HUES64 (cell line): ENCODE results near the gene AHI1.

Source experiments
- H3K27ac ChIP-seq: 2 replicates; pipeline ENCODE4 v1.7.0; 2013; ENCODE audit warnings: low read depth, low read length, inconsistent platforms
- H3K27me3 ChIP-seq: 2 replicates; pipeline ENCODE4 v1.6.1; 2013; ENCODE audit warnings: mild to moderate bottlenecking, low read length; ENCODE audit not compliant: insufficient read depth
- H3K36me3 ChIP-seq: 2 replicates; pipeline ENCODE4 v1.6.1; 2013; ENCODE audit warnings: mild to moderate bottlenecking, low read length; ENCODE audit not compliant: insufficient read depth
- H3K4me1 ChIP-seq: 2 replicates; pipeline ENCODE4 v1.6.1; 2013; ENCODE audit warnings: mild to moderate bottlenecking, low read length, moderate library complexity; ENCODE audit not compliant: insufficient read depth
- H3K4me3 ChIP-seq: 2 replicates; pipeline ENCODE4 v1.5.1; 2013; ENCODE audit warnings: mild to moderate bottlenecking, low read length, moderate library complexity
- H3K9ac ChIP-seq: 2 replicates; pipeline ENCODE4 v1.6.1; 2013; ENCODE audit warnings: mild to moderate bottlenecking, low read depth, low read length
- H3K9me3 ChIP-seq: 2 replicates; pipeline ENCODE4 v1.6.1; 2013; ENCODE audit warnings: low read depth, low read length; ENCODE audit not compliant: insufficient read depth
- WGBS: fragments of 150-250, 120-280 bp; methylation state at CpG from one replicate; pipeline ENCODE4 v1.1.7; 2013; ENCODE audit warnings: missing lambda C conversion rate; 5-methylcytosine and 5-hydroxymethylcytosine counted together

AHI1 gene

DNA sequence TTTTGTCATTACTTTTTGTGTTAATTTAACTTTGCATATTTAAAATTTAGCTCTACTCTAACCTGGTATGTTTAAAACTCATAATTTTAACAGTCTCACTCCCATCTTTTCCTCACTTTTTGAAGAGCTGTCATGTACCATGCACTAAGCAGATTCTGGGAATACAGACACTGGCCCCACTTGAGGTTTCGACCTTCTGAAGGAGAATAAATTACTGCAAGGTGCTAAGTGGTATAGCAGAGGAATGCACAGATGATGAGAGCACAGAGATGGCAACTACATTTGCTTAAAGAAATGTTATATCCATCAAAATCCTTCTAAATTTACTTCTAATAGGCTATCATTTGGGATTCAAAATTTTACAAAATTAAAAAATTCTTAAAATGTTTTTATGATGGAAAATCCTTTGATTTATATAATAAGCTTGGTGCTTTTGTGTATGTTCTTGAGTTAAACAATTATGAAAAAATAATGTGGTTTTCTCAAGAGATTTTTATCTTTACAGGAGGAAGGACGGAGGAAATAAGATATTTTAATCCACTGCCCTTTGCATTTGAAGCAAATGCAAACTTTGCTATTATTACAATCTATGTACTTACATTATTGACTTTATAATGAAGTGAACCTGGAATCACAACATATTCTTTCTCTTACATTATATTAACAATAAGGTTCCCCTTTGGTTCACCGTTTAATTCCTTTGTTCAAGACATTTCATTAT lies 79.3 kb downstream of the AHI1 start:
- Histone ChIP-seq H3K9me3 (no peaks in the 10 kb centered on the region), H3K36me3 (no peaks in the 10 kb centered on the region), H3K4me3 (no peak overlapping the region), H3K27ac (no peak overlapping the region), H3K9ac (no peak overlapping the region), H3K4me1 (no peaks in the 10 kb centered on the region), H3K27me3 (no peaks in the 10 kb centered on the region)
- WGBS = 88% methylated on average over 2 of the region's 3 CpGs

- Histone ChIP-seq H3K27me3 (no peaks in the 10 kb centered on the region), H3K36me3 (peaks cover 10% of the 10 kb centered on the region; the same call in 1 of the 2 replicates), H3K9me3 (no peaks in the 10 kb centered on the region), H3K4me3 (no peak overlapping the region), H3K27ac (no peak overlapping the region), H3K4me1 (no peaks in the 10 kb centered on the region), H3K9ac (no peak overlapping the region)
- 100% methylated on average over 1 of the region's 1 CpG for WGBS
These were observed 84.8 kb downstream of the AHI1 start for GRCh38 chr6:135412761-135413160.

GRCh38 chr6:135411849-135412248 lies 85.7 kb downstream of the AHI1 start:
- no peak overlapping the region for H3K27ac ChIP-seq
- H3K4me1 ChIP-seq = no peaks in the 10 kb centered on the region
- WGBS = no CpG with 5 or more reads among the region's 2 CpGs
- H3K9me3 ChIP-seq = no peaks in the 10 kb centered on the region
- H3K9ac ChIP-seq = no peak overlapping the region
- no peak overlapping the region for H3K4me3 ChIP-seq
- peaks cover 10% of the 10 kb centered on the region; the same call in 1 of the 2 replicates for H3K36me3 ChIP-seq
- H3K27me3 ChIP-seq = no peaks in the 10 kb centered on the region

DNA sequence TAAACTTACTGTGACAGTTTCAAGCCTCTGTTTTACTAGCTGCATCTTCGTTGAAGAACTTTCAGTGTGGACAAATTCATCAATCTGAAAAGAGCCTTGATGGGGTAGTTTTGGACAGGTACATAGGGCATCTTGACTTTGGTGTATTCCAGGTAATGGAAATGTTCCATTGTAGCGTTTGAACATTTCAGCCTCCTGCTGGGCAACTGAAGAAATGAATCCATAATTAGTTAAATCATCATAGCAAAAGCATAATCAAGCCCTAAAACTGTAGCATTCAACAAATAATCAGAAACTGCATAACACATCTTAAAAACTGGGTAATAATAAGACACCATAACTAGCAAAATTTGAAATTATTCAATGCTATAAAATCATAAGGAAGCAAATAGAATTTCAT lies 86.2 kb downstream of the AHI1 start:
- no peak overlapping the region for H3K27ac ChIP-seq
- no peak overlapping the region for H3K9ac ChIP-seq
- H3K36me3 ChIP-seq = peaks cover 10% of the 10 kb centered on the region; the same call in 1 of the 2 replicates
- no peaks in the 10 kb centered on the region for H3K27me3 ChIP-seq
- H3K4me3 ChIP-seq = no peak overlapping the region
- H3K4me1 ChIP-seq = no peaks in the 10 kb centered on the region
- no peaks in the 10 kb centered on the region for H3K9me3 ChIP-seq
- 86% methylated on average over 2 of the region's 2 CpGs for WGBS

- H3K4me3 ChIP-seq = no peak overlapping the region
- peaks cover 10% of the 10 kb centered on the region; the same call in 1 of the 2 replicates for H3K36me3 ChIP-seq
- H3K27me3 ChIP-seq = no peaks in the 10 kb centered on the region
- no peaks in the 10 kb centered on the region for H3K9me3 ChIP-seq
- 87% methylated on average over 2 of the region's 2 CpGs for WGBS
- H3K9ac ChIP-seq = no peak overlapping the region
- H3K27ac ChIP-seq = no peak overlapping the region
- no peaks in the 10 kb centered on the region for H3K4me1 ChIP-seq
These were observed 86.7 kb downstream of the AHI1 start for GRCh38 chr6:135410856-135411255.

DNA sequence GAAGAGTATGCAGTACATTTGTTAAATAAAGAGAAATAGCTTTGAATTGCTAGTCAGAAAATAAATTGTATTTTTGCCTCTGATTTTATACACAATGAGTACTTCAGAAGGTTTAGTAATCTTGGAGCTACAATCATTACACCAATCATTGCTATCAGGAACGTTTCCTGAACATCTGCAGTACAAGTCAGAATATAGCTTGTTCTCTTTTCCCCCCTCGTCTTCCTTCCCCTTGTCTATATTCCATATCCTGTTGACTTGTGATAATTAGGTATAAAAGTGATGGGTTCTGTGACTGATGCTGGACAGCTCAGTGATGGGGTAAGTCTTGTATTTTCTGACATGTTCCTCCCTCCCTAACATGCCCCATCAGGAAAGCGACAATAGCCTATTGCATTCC lies 94.0 kb downstream of the AHI1 start:
- Histone ChIP-seq H3K36me3 (peaks cover 3% of the 10 kb centered on the region; the same call in 1 of the 2 replicates), H3K27ac (no peak overlapping the region), H3K27me3 (no peaks in the 10 kb centered on the region), H3K9me3 (no peaks in the 10 kb centered on the region), H3K4me3 (no peak overlapping the region), H3K9ac (no peak overlapping the region), H3K4me1 (peaks cover 18% of the 10 kb centered on the region)
- WGBS = 94% methylated on average over 3 of the region's 3 CpGs

GRCh38 chr6:135402311-135402710 lies 95.2 kb downstream of the AHI1 start:
- Histone ChIP-seq H3K4me1 (peaks cover 18% of the 10 kb centered on the region), H3K4me3 (no peak overlapping the region), H3K27ac (no peak overlapping the region), H3K9ac (no peak overlapping the region), H3K9me3 (no peaks in the 10 kb centered on the region), H3K27me3 (no peaks in the 10 kb centered on the region), H3K36me3 (0 out of 2 replicates have a peak, but pooled peaks cover 3% of the 10 kb centered on the region)
- no CpG with 5 or more reads among the region's 1 CpG for WGBS

- H3K36me3 ChIP-seq = no peaks in the 10 kb centered on the region
- 83% methylated on average over 1 of the region's 5 CpGs for WGBS
- H3K9me3 ChIP-seq = no peaks in the 10 kb centered on the region
- no peaks in the 10 kb centered on the region for H3K27me3 ChIP-seq
- no peak overlapping the region for H3K4me3 ChIP-seq
- H3K27ac ChIP-seq = no peak overlapping the region
- no peak overlapping the region for H3K9ac ChIP-seq
- H3K4me1 ChIP-seq = peaks cover 18% of the 10 kb centered on the region
These were observed 100.2 kb downstream of the AHI1 start for GRCh38 chr6:135397172-135397952.

DNA sequence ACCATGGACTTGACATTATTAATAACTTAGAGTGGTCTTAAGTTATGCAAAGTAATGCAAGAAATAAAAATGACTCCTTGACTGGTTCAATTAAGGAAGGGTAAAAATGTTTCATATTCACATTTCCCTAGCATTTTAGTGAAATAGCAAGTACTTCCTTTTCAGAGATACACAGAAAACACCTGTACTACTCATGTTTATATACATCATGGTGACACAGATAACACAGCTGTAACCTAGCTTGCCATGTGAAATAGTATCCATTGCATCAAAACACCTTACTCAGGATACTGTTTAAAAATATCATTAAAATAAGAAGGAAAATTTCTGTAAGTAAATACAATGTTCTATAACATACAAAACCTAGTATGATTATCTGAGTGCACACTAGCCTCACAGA lies 102.4 kb downstream of the AHI1 start:
- Histone ChIP-seq H3K27me3 (no peaks in the 10 kb centered on the region), H3K9ac (no peak overlapping the region), H3K27ac (no peak overlapping the region), H3K9me3 (no peaks in the 10 kb centered on the region), H3K36me3 (no peaks in the 10 kb centered on the region), H3K4me1 (peaks cover 4% of the 10 kb centered on the region), H3K4me3 (no peak overlapping the region)

GRCh38 chr6:135393289-135393688 lies 104.3 kb downstream of the AHI1 start:
- Histone ChIP-seq H3K27ac (no peak overlapping the region), H3K9me3 (no peaks in the 10 kb centered on the region), H3K4me1 (no peaks in the 10 kb centered on the region), H3K27me3 (no peaks in the 10 kb centered on the region), H3K9ac (no peak overlapping the region), H3K4me3 (no peak overlapping the region), H3K36me3 (no peaks in the 10 kb centered on the region)
- WGBS = 100% methylated on average over 2 of the region's 2 CpGs

- Histone ChIP-seq H3K4me3 (no peak overlapping the region), H3K27me3 (no peaks in the 10 kb centered on the region), H3K9ac (no peak overlapping the region), H3K4me1 (no peaks in the 10 kb centered on the region), H3K27ac (no peak overlapping the region), H3K9me3 (no peaks in the 10 kb centered on the region), H3K36me3 (no peaks in the 10 kb centered on the region)
- 96% methylated on average over 4 of the region's 4 CpGs for WGBS
These were observed 107.1 kb downstream of the AHI1 start for GRCh38 chr6:135390458-135390857.
